SK-N-SH (cell line): ENCODE data around the gene SMCP. TPM values are rescaled to one million over a fixed set of nuclear protein-coding genes. Genes with fewer than 3 reads are reported as not detected.

Source experiments
- CTCF ChIA-PET: fragments of 300-600, 350-600 bp; formaldehyde crosslinking; extraction: SDS; loops from one replicate; lab custom pipeline; 2021; lab: Yijun Ruan, JAX
- POLR2A ChIA-PET: fragments of 350-600 bp; sonication (Branson Sonifier 250); formaldehyde crosslinking; extraction: SDS; loops from one replicate; lab custom pipeline; 2020; ENCODE audit warnings: antibody characterized with exemption, inconsistent platforms; lab: Yijun Ruan, JAX
- DNase-seq: peaks from one replicate; pipeline ENCODE4 v3.0.0; 2012
- H2AFZ ChIP-seq: fragments of 200-600 bp; sonication (generic); 2 replicates; pipeline ENCODE4 v1.8.1; 2016; ENCODE audit warnings: antibody characterized with exemption, mild to moderate bottlenecking, low read depth
- H3F3A ChIP-seq: fragments of 200-600 bp; sonication (generic); replicated peaks from 2 replicates; pipeline ENCODE3; 2016; ENCODE audit warnings: antibody characterized with exemption, mild to moderate bottlenecking; ENCODE audit not compliant: insufficient read depth
- H3K27ac ChIP-seq, 2 experiments: fragments of 200-500 bp in 1 of 2; fragments of 200-600 bp in 1 of 2; sonication (Bioruptor generic) in 1 of 2; sonication (generic), shearing (Covaris generic) in 1 of 2; 2 replicates each; pipeline versions ENCODE4 v1.5.1 to v1.6.1; 2014 to 2016; ENCODE audit warnings: low read depth in 2 of 2, inconsistent platforms in 1 of 2, low read length in 1 of 2, mild to moderate bottlenecking in 1 of 2, mixed read lengths in 1 of 2
- H3K27me3 ChIP-seq: fragments of 200-600 bp; sonication (generic), shearing (Covaris generic); 2 replicates; pipeline ENCODE4 v1.6.1; 2016; ENCODE audit warnings: mixed run types; ENCODE audit not compliant: insufficient read depth
- H3K36me3 ChIP-seq, 2 experiments: fragments of 200-500 bp in 1 of 2; fragments of 200-600 bp in 1 of 2; sonication (Bioruptor generic) in 1 of 2; sonication (generic) in 1 of 2; replicated peaks in 1 of 2; 2 replicates each; pipeline versions ENCODE3 to v1.5.1; 2014 to 2016; ENCODE audit warnings: low read length in 1 of 2, mild to moderate bottlenecking in 1 of 2; ENCODE audit not compliant: insufficient read depth in 2 of 2, control insufficient read depth in 1 of 2
- H3K4me1 ChIP-seq, 2 experiments: fragments of 200-500 bp in 1 of 2; fragments of 200-600 bp in 1 of 2; sonication (Bioruptor generic) in 1 of 2; sonication (generic), shearing (Covaris generic) in 1 of 2; 2 replicates each; pipeline versions ENCODE4 v1.5.1 to v1.6.1; 2014 to 2016; ENCODE audit warnings: low read depth in 1 of 2, low read length in 1 of 2, mixed run types in 1 of 2; ENCODE audit not compliant: insufficient read depth in 2 of 2, control insufficient read depth in 1 of 2
- H3K4me2 ChIP-seq: fragments of 200-600 bp; sonication (generic), shearing (Covaris generic); 2 replicates; pipeline ENCODE4 v1.6.1; 2017; ENCODE audit warnings: mixed run types
- H3K4me3 ChIP-seq, 2 experiments: fragments of 200-500 bp in 1 of 2; fragments of 200-600 bp in 1 of 2; sonication (Bioruptor generic) in 1 of 2; sonication (generic), shearing (Covaris generic) in 1 of 2; 2 replicates each; pipeline versions ENCODE4 v1.5.1 to v1.8.1; 2014 to 2016; ENCODE audit warnings: low read depth in 2 of 2, inconsistent platforms in 1 of 2, low read length in 1 of 2, mild to moderate bottlenecking in 1 of 2, mixed read lengths in 1 of 2, moderate library complexity in 1 of 2
- H3K79me2 ChIP-seq: fragments of 200-600 bp; sonication (generic); 2 replicates; pipeline ENCODE4 v1.8.1; 2017; ENCODE audit warnings: mild to moderate bottlenecking; ENCODE audit not compliant: insufficient read depth
- H3K9ac ChIP-seq: fragments of 200-600 bp; sonication (generic); 2 replicates; pipeline ENCODE4 v1.6.1; 2017; ENCODE audit warnings: mixed run types
- H3K9me2 ChIP-seq: fragments of 200-600 bp; sonication (generic); 2 replicates; pipeline ENCODE4 v1.6.1; 2017; ENCODE audit warnings: mixed run types
- H3K9me3 ChIP-seq: fragments of 200-600 bp; sonication (generic); 2 replicates; pipeline ENCODE4 v1.6.1; 2017; ENCODE audit warnings: mixed run types, mild to moderate bottlenecking, moderate library complexity
- H4K20me1 ChIP-seq: fragments of 200-600 bp; sonication (generic); 2 replicates; pipeline ENCODE4 v1.6.1; 2017; ENCODE audit warnings: mild to moderate bottlenecking, mixed run types; ENCODE audit not compliant: insufficient read depth
- CHD2 ChIP-seq: fragments of 150-350 bp; IDR thresholded peaks from 2 replicates; pipeline ENCODE4 v1.6.1; 2018; ENCODE audit warnings: low read length; ENCODE audit not compliant: partially characterized antibody
- GABPA ChIP-seq: IDR thresholded peaks from 2 replicates; pipeline ENCODE4 v1.4.0; 2012; ENCODE audit warnings: low read depth, mild to moderate bottlenecking
- GATA2 ChIP-seq: sonication (generic); formaldehyde crosslinking; IDR thresholded peaks from 2 replicates; pipeline ENCODE4 v1.5.0; 2020; ENCODE audit warnings: mild to moderate bottlenecking, missing genetic modification reagents
- JUND ChIP-seq: IDR thresholded peaks from 2 replicates; pipeline ENCODE4 v1.4.0; 2012
- NFIC ChIP-seq: IDR thresholded peaks from 2 replicates; pipeline ENCODE4 v1.4.0; 2012; ENCODE audit warnings: borderline replicate concordance
- RAD21 ChIP-seq: IDR thresholded peaks from 2 replicates; pipeline ENCODE4 v1.6.1; 2012; ENCODE audit warnings: mild to moderate bottlenecking, low read length
- RCOR1 ChIP-seq: fragments of 150-350 bp; IDR thresholded peaks from 2 replicates; pipeline ENCODE4 v1.6.1; 2017; ENCODE audit warnings: antibody characterized with exemption, low read length
- REST ChIP-seq: IDR thresholded peaks from 2 replicates; pipeline ENCODE4 v1.6.1; 2012; ENCODE audit warnings: mild to moderate bottlenecking, low read depth, low read length, moderate library complexity
- USF2 ChIP-seq: fragments of 150-350 bp; IDR thresholded peaks from 2 replicates; pipeline ENCODE4 v1.6.1; 2017; ENCODE audit warnings: antibody characterized with exemption, low read length, low read depth, borderline replicate concordance
- WGBS: methylation state at CpG from one replicate; pipeline ENCODE4 v1.1.6; 2017; ENCODE audit warnings: low lambda C conversion rate; 5-methylcytosine and 5-hydroxymethylcytosine counted together
- polyA plus RNA-seq, 3 experiments: library from polyadenylated mRNA; depleted of rRNA; stranded (reverse); fragments of >200 nt; gene quantifications; 2 replicates each; pipeline ENCODE4 v1.2.3, GENCODE V29; 2012

Gene SMCP
- polyA plus RNA-seq, 1 of the 3 experiments (the other 2 are of a cell fraction): not detected

GRCh38 chr1:152917794-152918193 lies 39.7 kb downstream of the SMCP start:
- 7% methylated on average over 3 of the region's 3 CpGs for WGBS
- CTCF ChIA-PET: no interaction called here
- H3K4me3 ChIP-seq: no peak overlapping the region
- H3F3A ChIP-seq: no peaks in the 10 kb centered on the region
- no peak for DNase-seq
- no peak overlapping the region for H3K9ac ChIP-seq
- no peaks in the 10 kb centered on the region for H3K9me2 ChIP-seq
- H3K27ac ChIP-seq: no peak overlapping the region
- H3K9me3 ChIP-seq: no peaks in the 10 kb centered on the region; the same call in 1 of the 2 replicates
- TF ChIP-seq USF2 (no peak), RAD21 (peak; percentile 31; the same call in 1 of the 2 replicates), GABPA (no peak), NFIC (no peak)
- no peaks in the 10 kb centered on the region for H3K4me1 ChIP-seq
- no peak overlapping the region for H3K4me2 ChIP-seq
- H2AFZ ChIP-seq: no peak overlapping the region
- POLR2A ChIA-PET: no interaction called here
- no peaks in the 10 kb centered on the region for H3K27me3 ChIP-seq
- no peaks in the 10 kb centered on the region for H4K20me1 ChIP-seq
- peaks cover 0 to 4% of the 10 kb centered on the region in 2 experiments for H3K36me3 ChIP-seq
- no peaks in the 10 kb centered on the region for H3K79me2 ChIP-seq

- H3K79me2 ChIP-seq: no peaks in the 10 kb centered on the region
- TF ChIP-seq CHD2 (no peak), REST (no peak), JUND (no peak), GATA2 (CRISPR knock-in tag) (no peak), NFIC (no peak), RCOR1 (no peak), RAD21 (no peak)
Observed at GRCh38 chr1:152919071-152919470, 40.9 kb downstream of the SMCP start.

More at GRCh38 chr1:152919071-152919470, 40.9 kb downstream of the SMCP start:
- no peak overlapping the region for H3K9ac ChIP-seq
- H3K9me2 ChIP-seq: no peaks in the 10 kb centered on the region
- ChIA-PET POLR2A (no interaction called here), CTCF (interaction anchor here (1.0 kb wide), 1 partner anchor 50 kb away, joined by 3 read pairs; no protein-coding TSS in a partner anchor)
- no peak overlapping the region for H3K4me3 ChIP-seq
- H3F3A ChIP-seq: no peaks in the 10 kb centered on the region
- no peaks in the 10 kb centered on the region for H4K20me1 ChIP-seq
- no peak overlapping the region for H3K27ac ChIP-seq
- no peak overlapping the region for H3K4me2 ChIP-seq
- no peak overlapping the region for H2AFZ ChIP-seq
- H3K36me3 ChIP-seq: peaks cover 0 to 4% of the 10 kb centered on the region in 2 experiments
- H3K27me3 ChIP-seq: no peaks in the 10 kb centered on the region
- H3K9me3 ChIP-seq: no peaks in the 10 kb centered on the region; the same call in 1 of the 2 replicates
- DNase-seq: no peak
- H3K4me1 ChIP-seq: no peaks in the 10 kb centered on the region
